ENCODE measurements around the gene UBE2L6.
"Not testable (repeated sequence)": the region's sequence is repeated elsewhere in the genome, so short reads cannot be mapped to it uniquely, and the experiment has no call there.

Gene UBE2L6

GRCh38 chr11:57566905-57567514 lies 462 bp downstream of the UBE2L6 start:
- FAIRE-seq (no peak), DNase-seq (ENCODE audit: low spot score) (no peak)

DNA sequence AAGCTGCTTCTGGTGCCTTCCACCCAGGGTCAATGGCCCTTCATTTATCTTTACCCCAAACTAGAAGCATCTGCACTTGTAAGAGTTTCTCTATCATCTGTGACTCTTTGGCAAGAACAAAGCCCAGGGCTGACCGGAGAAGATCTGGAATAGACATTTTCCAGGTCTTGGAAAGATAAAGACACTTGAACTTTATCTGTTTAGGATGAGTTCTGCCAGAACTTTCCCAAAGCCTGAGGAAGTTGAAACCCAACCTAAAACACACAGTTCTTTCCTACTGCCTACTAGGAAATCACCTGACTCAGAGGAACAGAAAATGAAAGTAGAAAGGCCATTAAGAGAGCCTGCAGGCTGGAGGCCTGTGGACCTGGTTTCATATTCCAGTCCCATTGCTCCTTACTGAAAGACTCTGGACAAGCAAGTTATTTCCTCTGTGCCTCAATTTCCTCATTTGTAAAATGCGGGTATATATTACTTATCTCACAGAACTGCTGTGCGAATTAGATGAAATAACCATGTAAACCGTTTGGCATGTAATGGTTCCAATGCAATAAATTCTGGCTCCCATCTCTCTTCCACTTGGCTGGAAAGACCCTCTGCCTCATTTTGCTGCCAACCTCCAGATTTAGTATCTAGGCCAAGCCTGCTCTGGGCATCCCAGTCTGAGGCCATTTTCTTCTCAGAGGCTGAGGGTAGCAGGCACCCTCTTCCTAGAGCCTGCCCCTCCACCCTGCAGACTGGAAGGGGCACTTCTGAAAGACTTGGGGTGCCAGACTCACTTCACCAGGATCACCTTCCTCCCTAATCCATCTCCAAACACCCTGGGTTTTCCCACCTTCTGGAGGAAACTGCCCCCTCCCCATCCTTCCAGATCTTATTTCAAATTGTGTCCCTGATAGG lies 1.2 kb downstream of the UBE2L6 start:
- FAIRE-seq: no peak
- no peak for DNase-seq (ENCODE audit: low spot score)

DNA sequence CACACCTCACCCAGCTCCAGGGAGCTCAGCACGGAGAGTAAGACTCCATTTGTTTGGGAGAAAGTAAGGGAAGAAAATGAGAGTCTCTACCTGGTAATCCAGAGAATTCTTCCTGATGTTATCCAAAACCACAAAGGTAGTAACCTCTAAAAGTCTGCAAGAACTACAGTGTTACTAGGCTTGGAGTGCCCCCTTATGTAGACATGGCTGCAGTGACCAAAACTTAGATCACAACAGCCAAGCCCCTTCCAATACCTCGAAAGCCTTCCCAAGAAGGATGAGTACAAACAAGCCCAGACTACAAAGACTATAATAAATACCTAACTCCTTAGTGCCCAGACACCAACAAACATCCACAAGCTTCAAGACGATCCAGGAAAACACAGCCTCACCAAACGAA lies 4.9 kb downstream of the UBE2L6 start:
- no peak for DNase-seq (ENCODE audit: low spot score)

GRCh38 chr11:57560146-57560545 lies 7.3 kb downstream of the UBE2L6 start:
- DNase-seq (ENCODE audit: low spot score) (no peak), FAIRE-seq (no peak)

More for the DNA sequence above, 4.9 kb downstream of the UBE2L6 start:
- no peak for FAIRE-seq

GRCh38 chr11:57556041-57556440 lies 11.4 kb downstream of the UBE2L6 start:
- FAIRE-seq (no peak), DNase-seq (ENCODE audit: low spot score) (no peak)

GRCh38 chr11:57555393-57555792 lies 12.1 kb downstream of the UBE2L6 start:
- FAIRE-seq (no peak), DNase-seq (ENCODE audit: low spot score) (no peak)

- FAIRE-seq: no peak
Measured at GRCh38 chr11:57552479-57552878, 15.0 kb downstream of the UBE2L6 start.

GRCh38 chr11:57551941-57552340 lies 15.5 kb downstream of the UBE2L6 start:
- DNase-seq (ENCODE audit: low spot score) (no peak), FAIRE-seq (no peak)

More at GRCh38 chr11:57552479-57552878, 15.0 kb downstream of the UBE2L6 start:
- no peak for DNase-seq (ENCODE audit: low spot score)

- FAIRE-seq: no peak
- DNase-seq (ENCODE audit: low spot score): no peak
Measured at GRCh38 chr11:57549983-57550382, 17.5 kb downstream of the UBE2L6 start.

DNA sequence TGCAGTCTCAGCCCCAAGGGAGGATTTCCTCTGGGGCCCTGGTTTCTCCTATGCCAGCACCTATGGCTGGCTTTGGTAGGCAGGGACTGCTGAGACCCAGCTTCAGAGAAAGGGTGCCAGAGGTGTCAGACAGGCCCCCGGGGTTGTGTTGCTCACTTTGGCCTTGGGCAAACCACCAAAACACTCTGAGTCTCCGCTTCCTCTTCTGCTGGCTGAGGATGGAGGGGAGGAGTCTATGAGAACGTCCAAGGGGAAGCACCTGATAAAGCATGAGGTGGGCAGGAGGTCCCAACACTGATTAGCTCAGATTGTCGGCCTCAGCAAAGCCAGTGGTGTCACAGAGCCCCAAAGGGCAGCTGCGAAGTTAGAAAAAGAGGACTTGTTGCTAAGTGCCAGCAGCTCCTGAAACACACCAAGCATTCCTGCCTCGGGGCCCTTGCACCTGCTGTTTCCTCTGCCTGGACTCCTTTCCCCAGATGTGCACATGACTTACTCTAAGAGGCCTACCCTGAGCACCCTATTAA lies 19.6 kb downstream of the UBE2L6 start:
- no peak for DNase-seq (ENCODE audit: low spot score)
- FAIRE-seq: no peak

DNA sequence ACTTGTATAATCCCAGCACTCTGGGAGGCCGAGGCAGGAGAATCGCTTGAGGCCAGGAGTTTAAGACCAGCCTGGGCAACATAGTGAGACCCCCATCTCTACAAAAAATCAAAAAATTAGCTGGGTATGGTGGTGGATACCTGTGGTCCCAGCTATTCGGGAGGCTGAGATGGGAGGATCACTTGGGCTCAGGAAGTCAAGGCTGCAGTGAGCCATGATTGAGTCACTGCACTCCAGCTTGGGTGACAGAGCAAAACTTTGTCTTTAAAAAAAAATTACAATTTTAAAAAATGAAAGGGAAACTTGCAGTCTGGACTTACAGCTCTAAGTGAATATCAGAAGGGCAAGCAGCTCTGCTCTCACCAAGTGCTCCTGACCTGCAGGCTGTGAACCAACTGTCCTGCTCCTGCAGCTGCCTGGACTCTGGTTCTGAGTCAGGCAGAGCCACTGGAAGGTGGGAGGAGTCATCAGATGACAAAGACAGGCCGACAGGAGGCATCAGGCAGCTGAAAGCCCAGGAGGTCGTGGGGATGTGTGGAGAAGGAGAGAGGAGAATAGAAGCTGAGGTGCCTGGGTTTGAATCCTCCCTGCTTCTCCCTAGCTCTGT lies 20.5 kb downstream of the UBE2L6 start:
- peak; percentile 29 for DNase-seq (ENCODE audit: low spot score)

DNA sequence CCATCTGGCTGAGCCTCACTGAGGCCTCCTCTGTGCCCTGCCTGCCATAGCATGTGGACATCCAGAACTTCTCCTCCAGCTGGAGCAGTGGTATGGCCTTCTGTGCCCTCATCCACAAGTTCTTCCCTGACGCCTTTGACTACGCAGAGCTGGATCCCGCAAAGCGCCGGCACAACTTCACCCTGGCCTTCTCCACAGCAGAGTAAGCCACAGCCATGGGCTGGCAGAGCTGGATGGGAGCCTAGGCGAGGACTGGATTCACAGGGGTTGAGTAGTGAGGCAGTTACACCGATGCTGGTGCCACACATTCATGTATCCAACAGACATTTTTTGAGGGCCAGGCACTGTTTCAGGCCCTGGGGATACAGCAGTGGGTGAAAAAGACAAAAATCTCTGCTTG lies 21.0 kb downstream of the UBE2L6 start:
- FAIRE-seq (no peak), DNase-seq (ENCODE audit: low spot score) (no peak)

More for the DNA sequence above, 20.5 kb downstream of the UBE2L6 start:
- no peak for FAIRE-seq

DNA sequence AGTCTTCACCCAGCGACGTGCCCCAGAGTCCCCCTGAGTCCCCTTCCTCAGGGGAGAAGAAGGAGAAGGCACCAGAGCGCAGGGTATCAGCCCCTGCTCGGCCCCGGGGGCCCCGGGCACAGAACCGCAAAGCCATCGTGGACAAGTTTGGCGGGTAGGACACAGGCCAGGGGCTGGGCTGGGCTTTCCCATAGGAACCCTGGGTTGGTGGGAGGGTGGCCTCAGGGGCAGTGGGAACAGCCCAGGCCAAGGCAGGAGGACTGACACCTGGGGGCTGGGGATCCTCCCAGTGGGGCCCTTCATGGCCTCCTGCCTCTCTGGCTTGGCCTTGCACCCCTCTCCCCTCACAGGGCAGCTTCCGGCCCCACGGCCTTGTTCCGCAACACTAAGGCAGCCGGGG lies 21.6 kb downstream of the UBE2L6 start:
- no peak for FAIRE-seq
- no peak for DNase-seq (ENCODE audit: low spot score)

- FAIRE-seq (no peak), DNase-seq (ENCODE audit: low spot score) (no peak)
Measured at GRCh38 chr11:57544566-57544965, 22.9 kb downstream of the UBE2L6 start.

DNA sequence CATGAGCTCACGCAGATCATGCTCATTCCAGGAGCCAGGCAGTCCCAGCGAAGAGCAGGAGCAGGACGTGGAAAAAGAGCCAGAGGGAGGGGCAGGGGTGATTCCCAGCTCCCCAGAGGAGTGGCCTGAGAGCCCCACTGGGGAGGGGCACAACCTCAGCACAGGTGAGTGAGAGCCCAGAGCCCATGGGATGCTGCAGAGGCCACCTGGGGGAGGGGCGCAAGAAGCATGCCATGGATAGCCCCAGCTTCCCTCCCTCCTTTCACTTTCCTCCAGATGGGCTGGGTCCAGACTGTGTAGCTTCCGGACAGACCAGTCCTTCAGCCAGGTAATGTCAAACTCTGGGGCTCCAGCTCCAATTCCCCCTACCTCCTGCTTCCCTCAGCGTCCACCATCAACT lies 23.9 kb downstream of the UBE2L6 start:
- DNase-seq (ENCODE audit: low spot score) (no peak), FAIRE-seq (no peak)

GRCh38 chr11:57542582-57542981 lies 24.9 kb downstream of the UBE2L6 start:
- DNase-seq (ENCODE audit: low spot score) (no peak), FAIRE-seq (no peak)

GRCh38 chr11:57541169-57541568 lies 26.3 kb downstream of the UBE2L6 start:
- DNase-seq (ENCODE audit: low spot score) (no peak), FAIRE-seq (no peak)

GRCh38 chr11:57539342-57539741 lies 28.1 kb downstream of the UBE2L6 start:
- peak; percentile 23 for FAIRE-seq
- DNase-seq (ENCODE audit: low spot score): no peak

- DNase-seq (ENCODE audit: low spot score) (no peak), FAIRE-seq (no peak)
Measured at GRCh38 chr11:57536947-57537619, 30.4 kb downstream of the UBE2L6 start, which contains the start of gene SMTNL1. Gene SMTNL1, plus strand, starts transcription at chr11:57537595. Its CDS starts 5,048 bp downstream, at chr11:57542643.

- not testable (repeated sequence) for FAIRE-seq; DNase-seq (ENCODE audit: low spot score)
Measured at GRCh38 chr11:57534449-57534848, 33.0 kb downstream of the UBE2L6 start.

All from urothelium cell line (cell line).